Stomach (tissue), 4 donors: Measurements from ENCODE around the gene CPHXL.

Source experiments
- CTCF ChIP-seq, 7 experiments: fragments of 450-650 bp in 4 of 7; fragments of 200-600 bp in 3 of 7; sonication (generic) in 3 of 7; IDR thresholded peaks; one replicate each; pipeline ENCODE4 v1.5.1; 2016 to 2019; ENCODE audit warnings: antibody characterized with exemption in 7 of 7, control low read depth in 2 of 7, mild to moderate bottlenecking in 1 of 7
- POLR2A ChIP-seq, 4 donors: fragments of 450-650 bp; IDR thresholded peaks; one replicate each; pipeline ENCODE4 v1.6.1; 2016; ENCODE audit warnings: antibody characterized with exemption in 4 of 4, control low read depth in 2 of 4, mild to moderate bottlenecking in 1 of 4, moderate library complexity in 1 of 4

GRCh38 chr16:75745242-75745641 is 19.0 kb upstream of the CPHXL start:
- TF ChIP-seq CTCF (IDR thresholded peaks at IDR 0.05) (no peak), POLR2A (IDR thresholded peaks at IDR 0.05) (no peak)
